ENCODE data around the gene ADAMTS18.

DNA sequence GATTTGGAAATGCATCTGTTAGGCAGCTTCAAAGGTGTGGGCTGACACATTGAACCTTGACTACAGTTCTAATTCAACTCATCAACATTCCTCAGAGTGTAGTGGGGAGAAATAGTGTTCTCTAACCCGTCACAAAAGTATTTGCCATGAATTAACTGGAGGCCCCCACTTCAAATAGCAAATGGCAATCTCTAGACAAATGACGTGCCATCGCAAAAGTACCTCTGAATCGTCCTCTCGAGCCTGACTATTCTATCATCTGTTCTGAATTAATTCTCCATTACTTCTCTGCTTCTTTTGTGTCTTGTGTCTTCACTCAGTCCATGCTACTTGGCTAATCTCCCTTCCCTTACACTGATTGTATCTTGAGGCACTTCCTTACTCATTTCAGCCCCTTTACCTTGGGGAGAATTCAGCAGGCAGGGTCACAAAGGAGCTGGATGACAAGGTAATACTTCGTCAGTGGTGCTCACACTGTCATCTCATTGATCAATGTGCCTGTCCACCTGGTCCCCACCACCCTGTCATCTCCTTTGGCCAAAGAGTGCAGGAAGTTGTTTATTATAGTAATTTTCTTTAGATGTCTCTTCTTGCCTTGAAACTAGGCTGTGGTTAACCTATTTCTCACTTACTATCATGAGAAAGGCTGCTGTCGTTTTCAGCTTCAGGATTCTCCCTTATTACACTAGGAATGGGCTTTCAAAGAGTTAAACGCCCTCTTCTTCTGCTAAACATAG is 127.2 kb downstream of the ADAMTS18 start:
- TF ChIP-seq CTCF (IDR thresholded peaks at IDR 0.05) (no peak), POLR2A (IDR thresholded peaks at IDR 0.05) (no peak)

Measured in esophagus squamous epithelium (tissue), 4 donors.